Measurements from ENCODE around the gene CDK5RAP2.
A peak's percentile ranks its signal among the peaks of the same experiment; 100 is the strongest.
"Not testable (repeated sequence)": the region's sequence is repeated elsewhere in the genome, so short reads cannot be mapped to it uniquely, and the experiment has no call there.

The CDK5RAP2 gene

GRCh38 chr9:120580051-120580896 is at the start of gene CDK5RAP2:
Gene CDK5RAP2, minus strand, starts transcription at chr9:120580167. Its CDS starts 189 bp downstream, at chr9:120579978.
- in situ Hi-C loops (cut with HindIII; ENCODE audit: low pct_unique_long_range_greater_than_20kb, low sequenced_read_pairs): no loop called here
- peak; percentile 80 to 99 for DNase-seq (ENCODE audit: low read depth in 1 of 2, low spot score in 1 of 2)
- TF ChIP-seq JUND (IDR thresholded peaks at IDR 0.05; ENCODE audit: low read depth): no peak

DNA sequence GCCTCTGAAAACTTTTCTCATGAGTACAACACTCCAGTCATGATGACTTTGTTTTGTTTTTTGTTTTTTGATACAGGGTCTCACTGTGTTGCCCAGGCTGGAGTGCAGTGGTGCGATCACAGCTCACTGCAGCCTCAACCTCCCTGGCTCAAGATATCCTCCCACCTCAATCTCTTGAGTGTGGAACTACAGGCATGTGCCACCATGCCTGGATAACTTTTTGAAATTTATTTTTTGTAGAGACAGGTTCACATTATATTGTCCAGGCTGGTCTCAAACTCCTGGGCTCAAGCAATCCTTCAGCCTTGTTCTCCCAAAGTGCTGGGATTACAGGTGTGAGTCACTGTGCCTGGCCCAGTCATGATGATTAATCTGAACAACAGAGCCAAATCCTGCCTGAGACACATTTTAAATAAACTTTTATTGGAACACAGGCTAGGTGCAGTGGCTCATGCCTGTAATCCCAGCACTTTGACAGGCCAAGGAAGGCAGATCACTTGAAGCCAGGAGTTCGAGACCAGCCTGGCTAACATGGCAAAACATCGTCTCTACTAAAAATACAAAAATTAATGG is 49.0 kb upstream of the CDK5RAP2 start:
- DNase-seq (ENCODE audit: low read depth in 1 of 2, low spot score in 1 of 2); in situ Hi-C loops (cut with HindIII; ENCODE audit: low pct_unique_long_range_greater_than_20kb, low sequenced_read_pairs): not testable (repeated sequence)

DNA sequence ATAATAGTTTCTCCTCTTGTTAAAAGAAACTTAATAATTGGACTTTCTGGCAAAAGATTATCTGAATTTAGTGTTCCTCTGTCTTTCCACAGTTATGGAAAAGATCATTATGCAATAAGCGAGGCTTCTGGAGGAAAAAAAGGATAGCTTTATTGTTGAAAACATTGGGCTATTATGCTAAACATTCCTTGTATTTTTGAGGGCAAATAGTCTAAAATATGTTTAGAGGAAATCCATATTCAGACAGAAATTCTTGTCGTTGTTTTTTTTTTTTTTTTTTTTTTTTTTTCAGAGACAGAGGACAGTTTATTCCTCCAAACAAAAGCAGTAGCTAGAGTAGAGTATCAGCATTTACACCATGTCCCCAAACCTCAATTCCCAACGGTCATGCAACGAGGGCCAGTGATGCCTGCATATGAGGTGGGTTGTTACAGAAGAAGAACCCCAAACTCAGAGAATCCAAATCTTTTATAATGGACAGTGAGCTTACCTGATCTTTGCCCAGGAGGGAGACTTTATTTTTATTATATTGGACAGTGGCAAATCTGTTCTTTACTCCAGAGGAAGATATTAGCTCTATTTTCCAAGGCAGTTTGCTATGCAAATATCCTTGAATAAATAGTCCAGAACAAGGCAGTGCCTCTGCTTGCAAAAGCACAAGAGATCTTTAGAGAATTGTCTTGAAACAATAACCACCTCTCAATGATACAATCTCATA is 48.4 kb upstream of the CDK5RAP2 start:
- in situ Hi-C loops (cut with HindIII; ENCODE audit: low pct_unique_long_range_greater_than_20kb, low sequenced_read_pairs): no loop called here

DNA sequence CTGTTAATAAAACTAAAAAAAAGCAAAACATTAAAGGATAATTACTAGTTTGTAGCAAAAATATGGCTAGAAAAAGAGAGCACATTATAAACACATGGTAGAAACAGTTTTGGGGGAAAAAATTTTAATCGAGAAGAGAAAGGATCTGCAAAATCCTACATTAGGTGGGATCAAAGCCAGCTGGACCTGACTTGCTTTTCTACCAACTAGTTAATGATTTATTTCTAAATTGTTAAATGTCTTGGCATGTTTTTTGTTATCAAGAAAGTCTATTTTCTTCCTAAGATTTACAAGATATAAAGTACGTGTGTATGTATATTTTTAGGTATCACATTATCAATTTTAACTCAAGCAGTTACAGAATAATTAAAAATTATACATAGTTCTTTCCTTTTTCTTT is 47.1 kb upstream of the CDK5RAP2 start:
- no peak for DNase-seq (ENCODE audit: low read depth in 1 of 2, low spot score in 1 of 2)
- in situ Hi-C loops (cut with HindIII; ENCODE audit: low pct_unique_long_range_greater_than_20kb, low sequenced_read_pairs): no loop called here
- TF ChIP-seq JUND (IDR thresholded peaks at IDR 0.05; ENCODE audit: low read depth): no peak

More for the DNA sequence above, 48.4 kb upstream of the CDK5RAP2 start:
- peak in 1 of 2 experiments; percentile 43 for DNase-seq (ENCODE audit: low read depth in 1 of 2, low spot score in 1 of 2)
- TF ChIP-seq JUND (IDR thresholded peaks at IDR 0.05; ENCODE audit: low read depth): no peak

GRCh38 chr9:120626512-120626911 is 46.5 kb upstream of the CDK5RAP2 start:
- no peak for DNase-seq (ENCODE audit: low read depth in 1 of 2, low spot score in 1 of 2)
- in situ Hi-C loops (cut with HindIII; ENCODE audit: low pct_unique_long_range_greater_than_20kb, low sequenced_read_pairs): no loop called here
- no peak for TF ChIP-seq JUND (IDR thresholded peaks at IDR 0.05; ENCODE audit: low read depth)

DNA sequence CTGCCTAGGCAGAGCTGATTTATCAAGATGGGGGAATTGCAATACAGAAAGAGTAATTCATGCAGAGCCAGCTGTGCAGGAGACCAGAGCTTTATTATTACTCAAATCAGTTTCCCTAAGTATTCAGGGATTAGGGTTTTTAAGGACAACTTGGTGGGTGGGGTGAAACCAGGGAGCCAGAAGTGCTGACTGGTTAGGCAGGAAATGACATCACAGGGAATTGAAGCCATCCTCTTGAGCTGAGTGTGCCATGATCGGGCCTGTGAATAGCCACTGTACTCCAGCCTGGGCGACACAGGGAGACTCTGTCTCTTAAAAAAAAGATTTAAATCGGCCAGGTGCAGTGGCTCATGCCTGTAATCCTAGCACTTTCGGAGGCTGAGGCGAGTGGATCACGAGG is 45.3 kb upstream of the CDK5RAP2 start:
- DNase-seq (ENCODE audit: low read depth in 1 of 2, low spot score in 1 of 2): no peak

DNA sequence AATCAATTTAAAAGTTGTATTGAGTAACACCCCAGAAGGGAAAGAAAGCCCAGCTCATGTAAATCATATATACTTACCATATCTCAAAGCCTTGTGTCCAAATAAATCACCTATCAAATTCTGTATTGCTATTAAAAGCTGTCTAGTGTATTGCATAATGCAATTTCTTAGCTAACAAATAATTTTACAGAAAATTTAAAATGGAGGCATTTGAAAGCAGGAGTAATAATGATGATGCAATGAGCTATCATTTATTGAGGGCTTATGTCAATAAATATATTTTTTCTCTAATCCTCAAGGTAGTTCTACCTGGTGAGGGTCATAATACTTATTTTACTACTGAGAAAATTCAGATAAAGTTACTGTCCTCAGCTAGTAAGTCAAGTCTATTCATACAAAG is 42.8 kb upstream of the CDK5RAP2 start:
- in situ Hi-C loops (cut with HindIII; ENCODE audit: low pct_unique_long_range_greater_than_20kb, low sequenced_read_pairs): no loop called here
- no peak for TF ChIP-seq JUND (IDR thresholded peaks at IDR 0.05; ENCODE audit: low read depth)
- DNase-seq (ENCODE audit: low read depth in 1 of 2, low spot score in 1 of 2): no peak

More for the DNA sequence above, 45.3 kb upstream of the CDK5RAP2 start:
- no peak for TF ChIP-seq JUND (IDR thresholded peaks at IDR 0.05; ENCODE audit: low read depth)
- in situ Hi-C loops (cut with HindIII; ENCODE audit: low pct_unique_long_range_greater_than_20kb, low sequenced_read_pairs): no loop called here

DNA sequence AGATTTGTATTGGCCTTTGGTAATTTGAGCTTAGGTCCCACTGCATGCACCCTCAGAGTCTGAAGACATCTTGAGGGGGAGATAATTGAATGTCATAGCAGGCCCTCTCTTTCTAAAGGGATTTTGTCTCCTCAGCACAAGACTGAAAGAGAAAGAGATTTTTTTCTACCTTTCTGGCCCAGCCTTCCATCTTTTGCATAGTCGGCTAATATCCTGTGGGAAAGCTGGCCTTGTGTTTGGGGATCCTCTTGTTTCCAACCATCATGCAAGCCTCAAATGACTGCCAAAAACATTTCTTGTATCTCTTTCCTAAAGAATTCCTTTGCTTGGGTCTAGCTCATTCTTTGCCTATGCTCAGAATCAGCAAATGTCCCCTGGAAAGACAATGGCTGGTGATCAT is 42.0 kb upstream of the CDK5RAP2 start:
- in situ Hi-C loops (cut with HindIII; ENCODE audit: low pct_unique_long_range_greater_than_20kb, low sequenced_read_pairs): no loop called here
- no peak for TF ChIP-seq JUND (IDR thresholded peaks at IDR 0.05; ENCODE audit: low read depth)
- no peak for DNase-seq (ENCODE audit: low read depth in 1 of 2, low spot score in 1 of 2)

DNA sequence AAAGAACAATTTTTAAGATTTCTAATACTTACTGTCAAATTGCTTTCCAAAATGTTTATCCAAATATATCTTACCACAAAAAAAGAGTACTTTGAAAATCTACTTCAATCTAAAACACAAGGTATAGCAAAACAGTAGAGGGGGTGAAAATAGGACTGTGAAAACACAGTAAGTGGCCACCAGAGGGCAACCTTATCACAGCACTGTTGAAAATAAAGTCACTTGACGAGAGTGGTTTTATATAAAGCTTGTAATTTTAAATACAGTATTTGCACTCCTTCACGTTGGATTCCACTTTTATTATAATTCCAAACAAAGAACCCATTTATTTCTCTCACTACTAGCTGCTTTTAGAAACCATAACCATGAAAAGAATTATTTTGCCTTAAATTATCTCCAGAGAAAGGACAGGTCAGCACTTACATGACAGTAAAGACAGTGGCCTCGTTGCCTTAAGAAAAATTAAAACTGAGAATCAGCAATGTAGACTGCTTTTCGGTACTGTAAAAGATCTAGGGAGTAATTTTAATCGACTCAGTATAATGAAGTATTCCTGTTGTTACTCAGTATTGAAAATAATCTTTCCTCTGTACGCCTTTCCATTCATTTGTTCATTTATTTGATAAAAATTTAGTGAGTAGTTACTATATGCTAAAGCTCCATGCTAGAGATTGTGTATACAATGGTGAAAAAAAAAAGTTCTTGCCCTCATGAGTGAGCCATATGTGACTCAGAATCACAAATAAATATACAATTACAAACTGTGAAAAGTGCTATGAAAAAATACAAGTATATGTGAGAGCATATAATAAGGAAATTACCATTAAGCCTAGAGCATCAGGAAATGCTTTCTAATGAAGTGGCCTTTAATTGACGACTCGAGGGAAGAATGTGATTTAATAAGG is 40.0 kb upstream of the CDK5RAP2 start:
- TF ChIP-seq JUND (IDR thresholded peaks at IDR 0.05; ENCODE audit: low read depth): no peak
- in situ Hi-C loops (cut with HindIII; ENCODE audit: low pct_unique_long_range_greater_than_20kb, low sequenced_read_pairs): no loop called here
- DNase-seq (ENCODE audit: low read depth in 1 of 2, low spot score in 1 of 2): peak; percentile 67 to 84

DNA sequence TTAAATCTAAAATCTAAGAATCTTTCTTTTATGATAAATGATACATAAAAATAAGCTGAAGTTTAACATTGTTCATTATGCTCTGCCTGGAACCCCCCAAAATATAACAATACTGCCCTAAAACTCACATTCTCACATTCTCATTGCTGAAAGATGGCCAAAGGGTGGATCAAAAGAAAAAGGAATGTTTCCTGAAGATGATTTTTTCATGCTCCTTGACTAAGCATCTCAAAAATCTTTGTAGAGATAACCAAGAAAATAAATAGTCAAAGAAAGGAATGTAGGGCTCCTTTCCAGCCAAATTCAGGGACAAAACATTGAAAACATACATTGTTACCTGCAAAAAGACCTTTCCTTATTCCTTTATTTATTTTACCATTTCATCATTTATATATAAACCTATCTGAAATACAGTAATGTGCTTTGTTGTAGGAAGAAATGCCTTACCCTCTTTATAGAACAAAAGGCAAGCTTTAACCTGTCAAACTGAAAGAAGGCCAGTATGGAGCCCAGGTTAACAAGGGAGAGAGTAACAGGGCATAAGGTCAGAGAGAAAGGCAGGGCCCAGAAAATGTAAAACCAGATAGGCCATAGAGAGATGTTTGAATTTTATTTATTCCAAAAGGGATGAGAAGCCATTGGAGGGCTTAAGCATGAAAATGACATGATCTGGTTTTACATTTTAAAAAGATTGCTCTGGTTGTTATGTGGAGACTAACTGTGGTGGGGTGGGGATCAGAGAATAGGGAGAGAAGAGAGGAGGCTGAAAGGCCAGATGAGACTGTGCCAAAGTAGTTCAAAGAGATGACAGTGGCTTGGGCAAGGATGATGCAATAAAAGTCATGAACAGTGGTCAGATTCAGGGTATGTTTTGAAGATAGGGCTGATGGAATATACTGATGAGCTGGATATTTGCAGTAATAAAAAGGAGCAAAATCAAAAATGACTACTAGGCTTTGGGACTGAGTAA is 37.3 kb upstream of the CDK5RAP2 start:
- in situ Hi-C loops (cut with HindIII; ENCODE audit: low pct_unique_long_range_greater_than_20kb, low sequenced_read_pairs): no loop called here
- no peak for TF ChIP-seq JUND (IDR thresholded peaks at IDR 0.05; ENCODE audit: low read depth)
- DNase-seq (ENCODE audit: low read depth in 1 of 2, low spot score in 1 of 2): no peak

DNA sequence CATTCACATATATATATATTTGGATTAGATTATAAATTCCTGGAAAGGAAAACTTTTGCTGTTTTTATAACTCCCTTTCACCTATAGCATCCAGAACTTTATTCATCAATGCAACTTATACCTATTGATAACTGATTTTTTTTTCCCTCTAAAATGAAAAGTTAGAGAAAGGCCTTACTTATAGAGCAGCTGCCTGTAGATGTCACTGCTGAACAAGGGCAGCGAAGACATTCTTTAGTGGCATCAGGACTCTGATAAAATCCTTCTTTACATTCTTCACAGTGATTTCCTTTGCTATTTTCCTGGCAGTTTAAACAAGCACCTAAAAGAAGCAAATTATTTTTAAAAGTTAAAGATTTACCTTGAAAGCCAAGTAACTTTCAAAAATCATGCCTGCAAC is 32.3 kb upstream of the CDK5RAP2 start:
- in situ Hi-C loops (cut with HindIII; ENCODE audit: low pct_unique_long_range_greater_than_20kb, low sequenced_read_pairs): no loop called here
- no peak for TF ChIP-seq JUND (IDR thresholded peaks at IDR 0.05; ENCODE audit: low read depth)
- peak in 1 of 2 experiments; percentile 59 for DNase-seq (ENCODE audit: low read depth in 1 of 2, low spot score in 1 of 2)
